LNCaP clone FGC (cell line): ENCODE measurements around the gene PRKG1.

Experiments used
- DNase-seq: peaks from one replicate; pipeline ENCODE4 v3.0.0-alpha.2; 2011; ENCODE audit warnings: low read depth
- H3K4me3 ChIP-seq: 2 replicates; pipeline ENCODE4 v1.5.1; 2011; ENCODE audit warnings: mild to moderate bottlenecking, low read depth, low read length, control low read depth
- CTCF ChIP-seq: IDR thresholded peaks from 2 replicates; pipeline ENCODE4 v1.5.1; 2012; ENCODE audit warnings: mild to moderate bottlenecking; ENCODE audit not compliant: control insufficient read depth, insufficient read depth; ENCODE audit errors: extremely low read depth

Gene PRKG1

GRCh38 chr10:52283174-52283573, 1208.9 kb downstream of the PRKG1 start:
- no peak overlapping the region for H3K4me3 ChIP-seq
- no peak for DNase-seq
- TF ChIP-seq CTCF, result no peak

DNA sequence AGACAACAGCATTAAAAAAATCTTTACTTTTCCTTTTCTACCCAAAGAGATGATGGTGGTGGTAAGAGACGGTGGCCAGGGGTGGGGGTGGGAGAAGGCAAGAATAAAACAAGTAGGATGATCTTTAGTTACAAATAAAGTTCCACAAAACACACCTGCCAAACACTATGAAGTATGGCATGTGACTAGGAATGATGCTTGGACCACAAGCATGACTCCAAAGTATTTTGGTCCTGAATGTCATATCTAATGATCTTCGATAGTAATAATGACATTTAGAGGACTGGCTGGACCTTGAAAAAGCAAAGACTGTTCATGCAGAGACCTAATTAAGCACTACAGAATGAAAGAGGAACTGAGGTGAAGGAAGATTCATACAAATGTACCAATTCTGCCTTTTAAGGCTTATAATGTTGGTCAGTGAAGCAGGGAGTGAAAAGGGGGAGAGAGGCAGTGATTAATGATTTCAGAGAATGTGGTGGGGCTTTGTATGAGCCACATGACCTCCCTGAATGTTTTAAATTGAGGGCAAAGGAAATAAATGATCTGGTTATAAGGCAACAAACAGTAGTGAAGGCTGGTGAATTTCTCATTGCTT, 1210.2 kb downstream of the PRKG1 start:
- no peak overlapping the region for H3K4me3 ChIP-seq
- no peak for DNase-seq
- no peak for TF ChIP-seq CTCF

GRCh38 chr10:52287866-52288265, 1213.6 kb downstream of the PRKG1 start:
- H3K4me3 ChIP-seq, result no peak overlapping the region
- no peak for DNase-seq
- TF ChIP-seq CTCF, result no peak

DNA sequence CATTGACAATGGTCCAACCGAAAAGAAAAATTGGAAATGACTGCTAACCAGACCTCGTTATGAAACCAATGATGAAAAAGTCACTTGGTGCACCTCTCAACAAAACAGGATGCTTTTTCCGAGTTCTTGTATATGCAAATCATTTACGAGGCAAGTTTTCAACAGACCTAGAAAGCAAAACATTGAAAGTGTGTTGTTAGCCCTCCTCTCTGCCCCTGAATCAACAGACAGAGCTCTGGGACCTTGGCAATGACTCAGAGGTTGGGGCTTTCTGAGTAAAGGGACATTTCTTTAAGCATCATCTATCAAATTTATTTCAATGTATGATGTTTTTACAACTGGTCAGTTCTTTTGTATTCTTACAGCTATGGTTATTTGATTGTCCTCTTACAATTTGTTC, 1223.5 kb downstream of the PRKG1 start:
- TF ChIP-seq CTCF, result no peak
- no peak for DNase-seq
- H3K4me3 ChIP-seq, result no peak overlapping the region

DNA sequence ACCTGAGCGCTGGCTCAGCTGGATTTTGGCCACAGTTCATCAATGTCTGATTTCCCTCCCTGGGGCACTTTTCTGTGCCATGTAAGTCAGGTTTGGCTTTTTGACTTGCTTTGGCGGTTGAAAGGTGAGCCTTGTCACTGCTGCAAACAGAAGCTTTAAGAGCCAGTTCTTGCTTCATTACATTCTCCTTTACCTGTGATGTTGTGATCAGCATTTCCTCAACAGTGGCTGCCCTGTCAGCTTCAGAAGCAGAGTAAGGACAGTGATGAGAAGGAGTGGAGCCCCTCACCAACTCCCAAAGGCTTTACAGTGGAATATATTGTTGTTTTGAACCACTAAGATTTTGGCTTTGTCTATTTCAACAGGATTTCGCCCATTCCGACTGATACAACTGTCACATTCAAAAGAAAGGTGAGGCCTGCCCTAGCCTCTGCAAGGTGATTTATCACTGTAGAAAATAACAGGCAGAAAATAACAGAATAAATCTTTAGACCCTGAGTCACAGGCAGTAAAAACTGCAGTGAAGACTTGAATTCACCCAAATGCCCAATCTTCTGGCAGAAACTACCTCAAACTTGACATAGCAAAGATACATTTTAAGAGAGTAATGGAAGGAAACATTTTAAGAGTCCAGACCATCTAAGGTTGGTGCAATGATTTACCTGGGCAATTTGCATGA, 1226.5 kb downstream of the PRKG1 start:
- H3K4me3 ChIP-seq, result no peak overlapping the region
- no peak for TF ChIP-seq CTCF
- DNase-seq, result no peak

- DNase-seq, result peak; percentile 7
- TF ChIP-seq CTCF, result peak; percentile 66
- H3K4me3 ChIP-seq, result peak overlapping the region; percentile 29
Observed at GRCh38 chr10:52308251-52309031, 1234.2 kb downstream of the PRKG1 start.
